Neural progenitor cell (in vitro differentiated cells): ENCODE results near the gene GDF2. TPM values are rescaled to one million over a fixed set of nuclear protein-coding genes. Genes with fewer than 3 reads are reported as not detected.

ENCODE experiments used
- DNase-seq: peaks from one replicate; pipeline ENCODE4 v3.0.0-alpha.2; 2016; ENCODE audit warnings: low spot score
- H2AFZ ChIP-seq: fragments of 200-600 bp; sonication (generic); replicated peaks from 2 replicates; pipeline ENCODE4 v1.6.1; 2016; ENCODE audit warnings: antibody characterized with exemption
- H3F3A ChIP-seq: fragments of 200-600 bp; sonication (generic); 2 replicates; pipeline ENCODE4 v1.6.1; 2016; ENCODE audit warnings: antibody characterized with exemption, low read depth
- H3K27ac ChIP-seq: fragments of 200-600 bp; sonication (generic); 2 replicates; pipeline ENCODE4 v1.5.1; 2016; ENCODE audit warnings: mild to moderate bottlenecking
- H3K27me3 ChIP-seq: fragments of 200-600 bp; sonication (generic); 2 replicates; pipeline ENCODE4 v1.6.1; 2016; ENCODE audit warnings: mild to moderate bottlenecking, moderate library complexity
- H3K36me3 ChIP-seq: fragments of 200-600 bp; sonication (generic); 2 replicates; pipeline ENCODE4 v1.5.1; 2016
- H3K4me1 ChIP-seq: fragments of 200-600 bp; sonication (generic); 2 replicates; pipeline ENCODE4 v1.6.1; 2016; ENCODE audit warnings: mixed run types
- H3K4me2 ChIP-seq: fragments of 200-600 bp; sonication (generic); 2 replicates; pipeline ENCODE4 v1.6.1; 2016
- H3K4me3 ChIP-seq: fragments of 200-600 bp; sonication (generic); 2 replicates; pipeline ENCODE4 v1.5.1; 2016
- H3K79me2 ChIP-seq: fragments of 200-600 bp; sonication (generic); 2 replicates; pipeline ENCODE4 v1.6.1; 2016; ENCODE audit warnings: low read depth
- H3K9ac ChIP-seq: fragments of 200-600 bp; sonication (generic); 2 replicates; pipeline ENCODE4 v1.6.1; 2016
- H3K9me3 ChIP-seq: fragments of 200-600 bp; sonication (generic); 2 replicates; pipeline ENCODE4 v1.5.1; 2016; ENCODE audit warnings: low read depth
- H4K20me1 ChIP-seq: fragments of 200-600 bp; sonication (generic); 2 replicates; pipeline ENCODE4 v1.6.1; 2016; ENCODE audit warnings: low read depth
- H3K27ac Mint-ChIP-seq: 3 replicates; pipeline ENCODE4 v1.8.0; 2021; ENCODE audit warnings: mixed read lengths
- H3K27me3 Mint-ChIP-seq: 2 replicates; pipeline ENCODE4 v1.8.0; 2022; ENCODE audit warnings: low read depth, mild to moderate bottlenecking, inconsistent platforms, moderate library complexity, mixed read lengths; ENCODE audit not compliant: insufficient read depth
- H3K36me3 Mint-ChIP-seq: 3 replicates; pipeline ENCODE4 v1.8.0; 2021; ENCODE audit warnings: mixed read lengths
- H3K4me1 Mint-ChIP-seq: 3 replicates; pipeline ENCODE4 v1.8.0; 2021; ENCODE audit warnings: mixed read lengths
- H3K4me3 Mint-ChIP-seq: 3 replicates; pipeline ENCODE4 v1.8.0; 2021; ENCODE audit warnings: mild to moderate bottlenecking, moderate library complexity, mixed read lengths
- H3K9me3 Mint-ChIP-seq: 3 replicates; pipeline ENCODE4 v1.8.0; 2020; ENCODE audit warnings: mixed read lengths
- CTCF ChIP-seq: fragments of 200-600 bp; sonication (generic); IDR thresholded peaks from 2 replicates; pipeline ENCODE4 v1.5.1; 2017; ENCODE audit warnings: antibody characterized with exemption, mild to moderate bottlenecking
- EZH2 ChIP-seq: fragments of 200-600 bp; sonication (generic); IDR thresholded peaks from 2 replicates; pipeline ENCODE4 v1.6.1; 2017; ENCODE audit warnings: antibody characterized with exemption, mild to moderate bottlenecking, moderate library complexity
- EZH2phosphoT487 ChIP-seq: fragments of 200-600 bp; sonication (generic); IDR thresholded peaks from 2 replicates; pipeline ENCODE4 v1.6.1; 2017; ENCODE audit warnings: antibody characterized with exemption
- total RNA-seq: library from RNA; depleted of rRNA; stranded (reverse); fragments of >200 nt; gene quantifications from 2 replicates; pipeline ENCODE4 v1.2.3, GENCODE V29; 2015; ENCODE audit warnings: low replicate concordance

GDF2 gene
- total RNA-seq, 1 donor from 2014 or later = not detected

- Mint-ChIP-seq H3K9me3 (peaks cover 6% of the 10 kb centered on the region), H3K4me1 (peaks cover 14% of the 10 kb centered on the region), H3K36me3 (peaks cover 2% of the 10 kb centered on the region), H3K27me3 (peaks cover 8% of the 10 kb centered on the region), H3K4me3 (no peak overlapping the region), H3K27ac (no peak overlapping the region)
- H4K20me1 ChIP-seq = no peaks in the 10 kb centered on the region
- H3K27me3 ChIP-seq = no peaks in the 10 kb centered on the region
- no peaks in the 10 kb centered on the region for H3K36me3 ChIP-seq
- H3F3A ChIP-seq = no peaks in the 10 kb centered on the region
- TF ChIP-seq EZH2phosphoT487 (no peak), CTCF (no peak), EZH2 (no peak)
- H3K4me2 ChIP-seq = no peak overlapping the region
- H2AFZ ChIP-seq = no peak overlapping the region
- no peak overlapping the region for H3K9ac ChIP-seq
- H3K9me3 ChIP-seq = no peaks in the 10 kb centered on the region
- H3K4me3 ChIP-seq = no peak overlapping the region
- no peaks in the 10 kb centered on the region for H3K79me2 ChIP-seq
- H3K4me1 ChIP-seq = no peaks in the 10 kb centered on the region
- no peak overlapping the region for H3K27ac ChIP-seq
- DNase-seq = no peak
Observed at GRCh38 chr10:47288236-47288635, 34.0 kb upstream of the GDF2 start.

GRCh38 chr10:47288916-47289495 lies 33.2 kb upstream of the GDF2 start:
- Histone ChIP-seq H3K36me3 (no peaks in the 10 kb centered on the region), H3F3A (no peaks in the 10 kb centered on the region), H4K20me1 (no peaks in the 10 kb centered on the region), H3K27ac (no peak overlapping the region), H3K4me1 (no peaks in the 10 kb centered on the region), H3K27me3 (no peaks in the 10 kb centered on the region), H3K79me2 (no peaks in the 10 kb centered on the region), H2AFZ (no peak overlapping the region), H3K4me2 (no peak overlapping the region), H3K4me3 (no peak overlapping the region), H3K9ac (no peak overlapping the region), H3K9me3 (no peaks in the 10 kb centered on the region)
- DNase-seq = no peak
- no peak overlapping the region for H3K4me3 Mint-ChIP-seq
- no peak for TF ChIP-seq CTCF
- no peak for TF ChIP-seq EZH2
- no peak for TF ChIP-seq EZH2phosphoT487
- no peak overlapping the region for H3K27ac Mint-ChIP-seq
- peaks cover 12% of the 10 kb centered on the region for H3K4me1 Mint-ChIP-seq
- H3K27me3 Mint-ChIP-seq = peaks cover 9% of the 10 kb centered on the region
- H3K36me3 Mint-ChIP-seq = peaks cover 2% of the 10 kb centered on the region
- peaks cover 6% of the 10 kb centered on the region for H3K9me3 Mint-ChIP-seq

- H3K9me3 ChIP-seq = no peaks in the 10 kb centered on the region
- peaks cover 9% of the 10 kb centered on the region for H3K27me3 Mint-ChIP-seq
- H3K4me3 Mint-ChIP-seq = no peak overlapping the region
- H3K4me2 ChIP-seq = no peak overlapping the region
- no peaks in the 10 kb centered on the region for H3K4me1 ChIP-seq
- H3K27ac ChIP-seq = no peak overlapping the region
- no peak for TF ChIP-seq EZH2
- no peak for TF ChIP-seq EZH2phosphoT487
- TF ChIP-seq CTCF = no peak
- H3K9me3 Mint-ChIP-seq = peaks cover 6% of the 10 kb centered on the region
- H3K27me3 ChIP-seq = no peaks in the 10 kb centered on the region
- H3K4me3 ChIP-seq = no peak overlapping the region
- H3K79me2 ChIP-seq = no peaks in the 10 kb centered on the region
- H3K36me3 ChIP-seq = no peaks in the 10 kb centered on the region
- H2AFZ ChIP-seq = no peak overlapping the region
- H3F3A ChIP-seq = no peaks in the 10 kb centered on the region
- no peaks in the 10 kb centered on the region for H4K20me1 ChIP-seq
- DNase-seq = no peak
- no peak overlapping the region for H3K27ac Mint-ChIP-seq
- H3K9ac ChIP-seq = no peak overlapping the region
- H3K36me3 Mint-ChIP-seq = peaks cover 2% of the 10 kb centered on the region
- peaks cover 11% of the 10 kb centered on the region for H3K4me1 Mint-ChIP-seq
Observed at GRCh38 chr10:47289921-47290320, 32.3 kb upstream of the GDF2 start.
